Neural cell (in vitro differentiated cells): ENCODE results near the gene ANXA9. TPM values are rescaled to one million over a fixed set of nuclear protein-coding genes. Genes with fewer than 3 reads are reported as not detected.
A peak's percentile ranks its signal among the peaks of the same experiment; 100 is the strongest.

Source experiments
- H2AFZ ChIP-seq: fragments of 200-600, 300-800 bp; sonication (generic), shearing (Covaris generic); 2 replicates; pipeline ENCODE4 v1.6.0; 2014; ENCODE audit warnings: low read depth, mild to moderate bottlenecking, antibody characterized with exemption, low read length, moderate library complexity
- H3F3A ChIP-seq: fragments of 200-600 bp; shearing (Covaris generic); 2 replicates; pipeline ENCODE4 v1.6.1; 2016; ENCODE audit warnings: mild to moderate bottlenecking, moderate library complexity, mixed read lengths, antibody characterized with exemption, low read length; ENCODE audit not compliant: insufficient read depth, poor library complexity, severe bottlenecking
- H3K27ac ChIP-seq: fragments of 200-600, 300-800 bp; sonication (generic), shearing (Covaris generic); 2 replicates; pipeline ENCODE4 v1.5.1; 2014; ENCODE audit warnings: mild to moderate bottlenecking, low read length, moderate library complexity
- H3K27me3 ChIP-seq: fragments of 300-800, 200-600 bp; sonication (generic), shearing (Covaris generic); 2 replicates; pipeline ENCODE4 v1.6.0; 2014; ENCODE audit warnings: mild to moderate bottlenecking, low read depth, low read length, moderate library complexity; ENCODE audit not compliant: insufficient read depth
- H3K36me3 ChIP-seq: fragments of 300-800, 200-600 bp; sonication (generic), shearing (Covaris generic); 2 replicates; pipeline ENCODE4 v1.5.1; 2014; ENCODE audit warnings: mild to moderate bottlenecking, antibody characterized with exemption, low read length, moderate library complexity; ENCODE audit not compliant: insufficient read depth
- H3K4me2 ChIP-seq: fragments of 300-800, 200-600 bp; sonication (generic), shearing (Covaris generic); 2 replicates; pipeline ENCODE4 v1.6.0; 2014; ENCODE audit warnings: mild to moderate bottlenecking, low read length
- H3K4me3 ChIP-seq: fragments of 300-800, 200-600 bp; sonication (generic), shearing (Covaris generic); 2 replicates; pipeline ENCODE4 v1.5.1; 2014; ENCODE audit warnings: mild to moderate bottlenecking, low read length, moderate library complexity
- H3K79me2 ChIP-seq: fragments of 200-600 bp; shearing (Covaris generic); replicated peaks from 2 replicates; pipeline ENCODE4 v1.6.0; 2014; ENCODE audit warnings: mild to moderate bottlenecking, low read length, moderate library complexity; ENCODE audit not compliant: insufficient read depth
- H3K9ac ChIP-seq: fragments of 300-800, 200-600 bp; sonication (generic), shearing (Covaris generic); 2 replicates; pipeline ENCODE4 v1.6.1; 2016; ENCODE audit warnings: mild to moderate bottlenecking, low read length, mixed read lengths
- H3K9me2 ChIP-seq: fragments of 200-600 bp; shearing (Covaris generic); 2 replicates; pipeline ENCODE4 v1.6.1; 2016; ENCODE audit warnings: mild to moderate bottlenecking, low read length, mixed read lengths; ENCODE audit not compliant: insufficient read depth
- H3K9me3 ChIP-seq: fragments of 200-600, 300-800 bp; sonication (generic), shearing (Covaris generic); 2 replicates; pipeline ENCODE4 v1.6.1; 2016; ENCODE audit warnings: mild to moderate bottlenecking, mixed run types, low read length, moderate library complexity, mixed read lengths
- H4K20me1 ChIP-seq: fragments of 200-600 bp; shearing (Covaris generic); 2 replicates; pipeline ENCODE4 v1.6.1; 2016; ENCODE audit warnings: mild to moderate bottlenecking, mixed run types; ENCODE audit not compliant: insufficient read depth
- CTCF ChIP-seq: fragments of 450-650 bp; IDR thresholded peaks from 2 replicates; pipeline ENCODE4 v1.5.1; 2014; ENCODE audit warnings: antibody characterized with exemption, mild to moderate bottlenecking, moderate library complexity; ENCODE audit not compliant: poor library complexity, severe bottlenecking
- EP300 ChIP-seq: fragments of 450-650 bp; conservative IDR thresholded peaks from 2 replicates; pipeline ENCODE4 v1.6.1; 2014; ENCODE audit warnings: antibody characterized with exemption, mild to moderate bottlenecking, moderate library complexity; ENCODE audit not compliant: poor library complexity, severe bottlenecking
- EZH2 ChIP-seq: fragments of 200-600, 300-800 bp; shearing (Covaris generic), sonication (generic); IDR thresholded peaks from 2 replicates; pipeline ENCODE4 v1.6.1; 2014; ENCODE audit warnings: antibody characterized with exemption, low read length, borderline replicate concordance, mild to moderate bottlenecking; ENCODE audit not compliant: insufficient read depth, poor library complexity, severe bottlenecking
- MXI1 ChIP-seq: fragments of 450-650 bp; conservative IDR thresholded peaks from 2 replicates; pipeline ENCODE4 v1.6.1; 2014; ENCODE audit warnings: antibody characterized with exemption, mild to moderate bottlenecking; ENCODE audit not compliant: poor library complexity, severe bottlenecking
- POLR2AphosphoS5 ChIP-seq: IDR thresholded peaks from 2 replicates; pipeline ENCODE4 v1.6.1; 2012
- RAD21 ChIP-seq: fragments of 450-650 bp; conservative IDR thresholded peaks from 2 replicates; pipeline ENCODE4 v1.6.1; 2014; ENCODE audit warnings: antibody characterized with exemption, mild to moderate bottlenecking, moderate library complexity
- REST ChIP-seq: IDR thresholded peaks from 2 replicates; pipeline ENCODE4 v1.6.1; 2012; ENCODE audit warnings: borderline replicate concordance
- SMC3 ChIP-seq: fragments of 450-650 bp; conservative IDR thresholded peaks from 2 replicates; pipeline ENCODE4 v1.6.1; 2014; ENCODE audit warnings: antibody characterized with exemption, mild to moderate bottlenecking, moderate library complexity; ENCODE audit not compliant: poor library complexity
- TAF1 ChIP-seq: IDR thresholded peaks from 2 replicates; pipeline ENCODE4 v1.6.1; 2012; ENCODE audit warnings: low read depth
- polyA plus RNA-seq: library from polyadenylated mRNA; depleted of rRNA; stranded (reverse); fragments of >200 nt; gene quantifications from 2 replicates; pipeline ENCODE4 v1.2.3, GENCODE V29; 2014

Gene ANXA9
- polyA plus RNA-seq, 1 donor from 2014 or later: not detected

GRCh38 chr1:151009674-151010345 is 27.7 kb downstream of the ANXA9 start:
- peak overlapping the region; percentile 79 for H3K4me2 ChIP-seq
- no peaks in the 10 kb centered on the region for H4K20me1 ChIP-seq
- TF ChIP-seq RAD21 (no peak), TAF1 (no peak), POLR2AphosphoS5 (no peak), REST (no peak), CTCF (no peak), EZH2 (no peak), SMC3 (no peak), EP300 (no peak), MXI1 (no peak)
- no peaks in the 10 kb centered on the region for H3K9me3 ChIP-seq
- H3K36me3 ChIP-seq: no peaks in the 10 kb centered on the region
- H3K79me2 ChIP-seq: peaks cover 19% of the 10 kb centered on the region
- H3F3A ChIP-seq: no peaks in the 10 kb centered on the region
- H3K4me3 ChIP-seq: peak overlapping the region; percentile 76
- no peaks in the 10 kb centered on the region for H3K27me3 ChIP-seq
- H3K9me2 ChIP-seq: no peaks in the 10 kb centered on the region
- no peak overlapping the region for H3K9ac ChIP-seq
- H2AFZ ChIP-seq: no peak overlapping the region
- no peak overlapping the region for H3K27ac ChIP-seq

- H4K20me1 ChIP-seq: no peaks in the 10 kb centered on the region
- no peak overlapping the region for H3K4me3 ChIP-seq
- TF ChIP-seq MXI1 (no peak), EP300 (no peak), REST (no peak), CTCF (no peak), SMC3 (no peak), EZH2 (no peak), TAF1 (no peak), RAD21 (no peak), POLR2AphosphoS5 (no peak)
- no peak overlapping the region for H3K27ac ChIP-seq
- no peaks in the 10 kb centered on the region for H3K9me3 ChIP-seq
- H3F3A ChIP-seq: no peaks in the 10 kb centered on the region
- no peaks in the 10 kb centered on the region for H3K9me2 ChIP-seq
- no peak overlapping the region for H2AFZ ChIP-seq
- H3K36me3 ChIP-seq: no peaks in the 10 kb centered on the region
- no peak overlapping the region for H3K4me2 ChIP-seq
- peaks cover 13% of the 10 kb centered on the region for H3K79me2 ChIP-seq
- H3K9ac ChIP-seq: no peak overlapping the region
- H3K27me3 ChIP-seq: no peaks in the 10 kb centered on the region
Observed at GRCh38 chr1:151010346-151010726, 28.2 kb downstream of the ANXA9 start.
